WTC11 (cell line): ENCODE measurements around the gene ACYP2. TPM values are rescaled to one million over a fixed set of nuclear protein-coding genes. Genes with fewer than 3 reads are reported as not detected.

Experiments
- ATAC-seq: fragments of 200-7000 bp; cut with Tn5 transposase; 2 replicates; pipeline ENCODE4 v1.10.0; 2021; ENCODE audit warnings: mild to moderate bottlenecking, moderate library complexity
- CTCF ChIA-PET: fragments of 300-600 bp; sonication (Branson Sonifier 250); formaldehyde crosslinking; loops from one replicate; lab custom pipeline; 2021; ENCODE audit warnings: antibody characterized with exemption; lab: Charles Lee
- POLR2A ChIA-PET: fragments of 350-600 bp; sonication (Branson Sonifier 250); formaldehyde crosslinking; loops from one replicate; lab custom pipeline; 2021; ENCODE audit warnings: antibody characterized with exemption; lab: Charles Lee
- DNase-seq: peaks from one replicate; pipeline ENCODE4 v3.0.0; 2021; ENCODE audit warnings: low spot score
- H3K27ac Mint-ChIP-seq: 2 replicates; pipeline ENCODE4 v1.8.0; 2021; ENCODE audit warnings: mixed read lengths
- H3K27me3 Mint-ChIP-seq: 2 replicates; pipeline ENCODE4 v1.8.0; 2021; ENCODE audit warnings: low read depth, mild to moderate bottlenecking, moderate library complexity, mixed read lengths
- H3K36me3 Mint-ChIP-seq: 2 replicates; pipeline ENCODE4 v1.8.0; 2021; ENCODE audit warnings: mixed read lengths
- H3K4me1 Mint-ChIP-seq: 2 replicates; pipeline ENCODE4 v1.8.0; 2022; ENCODE audit warnings: mixed read lengths
- H3K4me3 Mint-ChIP-seq: 2 replicates; pipeline ENCODE4 v1.8.0; 2021; ENCODE audit warnings: mild to moderate bottlenecking, moderate library complexity, mixed read lengths
- H3K9me3 Mint-ChIP-seq: 2 replicates; pipeline ENCODE4 v1.8.0; 2021; ENCODE audit warnings: mixed read lengths
- ATF1 ChIP-seq: sonication (generic); formaldehyde crosslinking; IDR thresholded peaks from 2 replicates; pipeline ENCODE4 v1.8.1; 2023; ENCODE audit warnings: mild to moderate bottlenecking, moderate library complexity, missing genetic modification reagents
- CREB1 ChIP-seq: sonication (generic); formaldehyde crosslinking; IDR thresholded peaks from 2 replicates; pipeline ENCODE4 v1.8.0; 2023; ENCODE audit warnings: mild to moderate bottlenecking, missing genetic modification reagents
- EMX1 ChIP-seq: fragments of 250-450 bp; sonication (Bioruptor Pico); IDR thresholded peaks from 2 replicates; pipeline ENCODE4 v1.8.0; 2021; ENCODE audit warnings: mild to moderate bottlenecking
- FOXP1 ChIP-seq: sonication (generic); formaldehyde crosslinking; IDR thresholded peaks from 2 replicates; pipeline ENCODE4 v1.8.0; 2022; ENCODE audit warnings: missing genetic modification reagents, mild to moderate bottlenecking, moderate library complexity, borderline replicate concordance
- GABPB1 ChIP-seq: sonication (generic); formaldehyde crosslinking; IDR thresholded peaks from 2 replicates; pipeline ENCODE4 v1.8.1; 2023; ENCODE audit warnings: mild to moderate bottlenecking, missing genetic modification reagents
- GTF2I ChIP-seq: fragments of 250-450 bp; sonication (Bioruptor Pico); conservative IDR thresholded peaks from 2 replicates; pipeline ENCODE4 v1.4.0; 2021; ENCODE audit warnings: mild to moderate bottlenecking
- IRF2 ChIP-seq: sonication (generic); formaldehyde crosslinking; IDR thresholded peaks from 2 replicates; pipeline ENCODE4 v1.8.0; 2022; ENCODE audit warnings: low read depth, missing genetic modification reagents, borderline replicate concordance
- MXD4 ChIP-seq: fragments of 250-450 bp; sonication (Bioruptor Pico); IDR thresholded peaks from 2 replicates; pipeline ENCODE4 v1.8.0; 2021; ENCODE audit warnings: mild to moderate bottlenecking, moderate library complexity, borderline replicate concordance
- MYBL2 ChIP-seq: sonication (generic); formaldehyde crosslinking; IDR thresholded peaks from 2 replicates; pipeline ENCODE4 v1.8.1; 2023; ENCODE audit warnings: mild to moderate bottlenecking, moderate library complexity, missing genetic modification reagents
- NR2C2 ChIP-seq: sonication (generic); formaldehyde crosslinking; IDR thresholded peaks from 2 replicates; pipeline ENCODE4 v1.8.0; 2022; ENCODE audit warnings: mild to moderate bottlenecking, missing genetic modification reagents
- SMAD3 ChIP-seq: sonication (generic); formaldehyde crosslinking; IDR thresholded peaks from 2 replicates; pipeline ENCODE4 v1.8.0; 2022; ENCODE audit warnings: missing genetic modification reagents, mild to moderate bottlenecking, borderline replicate concordance
- SOX15 ChIP-seq: fragments of 250-450 bp; sonication (Bioruptor Pico); IDR thresholded peaks from 2 replicates; pipeline ENCODE4 v1.9.0; 2021; ENCODE audit warnings: mild to moderate bottlenecking
- SP1 ChIP-seq: sonication (generic); formaldehyde crosslinking; conservative IDR thresholded peaks from 2 replicates; pipeline ENCODE4 v1.8.1; 2022; ENCODE audit warnings: missing genetic modification reagents
- TEAD4 ChIP-seq: sonication (generic); formaldehyde crosslinking; IDR thresholded peaks from 2 replicates; pipeline ENCODE4 v1.8.0; 2022; ENCODE audit warnings: mild to moderate bottlenecking, missing genetic modification reagents
- TP53 ChIP-seq: sonication (generic); formaldehyde crosslinking; IDR thresholded peaks from 2 replicates; pipeline ENCODE4 v1.8.1; 2023; ENCODE audit warnings: mild to moderate bottlenecking, missing genetic modification reagents
- ZNF121 ChIP-seq: sonication (generic); formaldehyde crosslinking; IDR thresholded peaks from 2 replicates; pipeline ENCODE4 v1.8.0; 2023; ENCODE audit warnings: missing genetic modification reagents
- ZNF232 ChIP-seq: sonication (generic); formaldehyde crosslinking; IDR thresholded peaks from 2 replicates; pipeline ENCODE4 v1.8.0; 2022; ENCODE audit warnings: mild to moderate bottlenecking, missing genetic modification reagents
- ZNF416 ChIP-seq: fragments of 250-450 bp; sonication (Bioruptor Pico); IDR thresholded peaks from 2 replicates; pipeline ENCODE4 v1.9.0; 2021; ENCODE audit warnings: mild to moderate bottlenecking, inconsistent platforms
- ZNF423 ChIP-seq: fragments of 250-450 bp; sonication (Bioruptor Pico); IDR thresholded peaks from 2 replicates; pipeline ENCODE4 v2.1.2; 2022; ENCODE audit warnings: mild to moderate bottlenecking, moderate library complexity
- total RNA-seq: library from RNA; stranded (reverse); gene quantifications from 3 replicates; pipeline ENCODE4 v1.2.3, GENCODE V29; 2021
- TF ChIP-seq, protein P1 (sequence below): sonication (generic); formaldehyde crosslinking; IDR thresholded peaks from 2 replicates; pipeline ENCODE4 v1.8.0; 2023; ENCODE audit warnings: missing genetic modification reagents
- TF ChIP-seq, protein P2 (sequence below): sonication (generic); formaldehyde crosslinking; IDR thresholded peaks from 2 replicates; pipeline ENCODE4 v1.8.1; 2022; ENCODE audit warnings: missing genetic modification reagents, borderline replicate concordance
- TF ChIP-seq, protein P3 (sequence below): sonication (generic); formaldehyde crosslinking; IDR thresholded peaks from 2 replicates; pipeline ENCODE4 v1.8.1; 2022; ENCODE audit warnings: mild to moderate bottlenecking, moderate library complexity, missing genetic modification reagents
- TF ChIP-seq, protein P4 (sequence below): fragments of 250-450 bp; sonication (Bioruptor Pico); IDR thresholded peaks from 2 replicates; pipeline ENCODE4 v1.9.0; 2021; ENCODE audit warnings: mild to moderate bottlenecking

Gene ACYP2
- total RNA-seq, 1 experiment from 2014 or later = 4.4 TPM

DNA sequence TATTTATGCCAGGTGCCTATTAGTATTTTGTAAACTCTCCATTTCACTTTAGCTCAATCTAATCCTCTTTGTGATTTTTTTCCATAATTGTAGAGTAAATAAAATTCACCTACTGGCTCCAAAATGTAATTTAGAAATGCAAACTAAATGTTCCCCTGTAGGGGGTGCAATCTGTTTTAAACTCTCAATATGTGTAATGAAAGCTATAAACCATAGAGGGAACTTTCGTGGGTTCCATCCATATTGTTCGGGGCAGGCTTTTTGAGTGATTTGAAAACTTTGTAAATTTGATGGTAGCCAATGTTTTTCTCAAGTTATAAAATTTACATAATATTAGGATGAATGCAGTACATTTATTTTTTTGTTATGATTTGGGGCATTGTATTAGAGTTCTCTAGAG is 91.2 kb downstream of the ACYP2 start:
- DNase-seq (no peak), ATAC-seq (no peak)
- TF ChIP-seq TEAD4 (CRISPR knock-in tag) (no peak), GTF2I (no peak), EMX1 (CRISPR knock-in tag) (no peak), SP1 (CRISPR knock-in tag) (no peak), ZNF416 (no peak), ZNF121 (no peak), NR2C2 (CRISPR knock-in tag) (no peak), CREB1 (CRISPR knock-in tag) (no peak), ZNF232 (CRISPR knock-in tag) (no peak), IRF2 (CRISPR knock-in tag) (no peak), ATF1 (no peak), MXD4 (no peak), MYBL2 (CRISPR knock-in tag) (no peak)
- TF ChIP-seq, protein P1, sequence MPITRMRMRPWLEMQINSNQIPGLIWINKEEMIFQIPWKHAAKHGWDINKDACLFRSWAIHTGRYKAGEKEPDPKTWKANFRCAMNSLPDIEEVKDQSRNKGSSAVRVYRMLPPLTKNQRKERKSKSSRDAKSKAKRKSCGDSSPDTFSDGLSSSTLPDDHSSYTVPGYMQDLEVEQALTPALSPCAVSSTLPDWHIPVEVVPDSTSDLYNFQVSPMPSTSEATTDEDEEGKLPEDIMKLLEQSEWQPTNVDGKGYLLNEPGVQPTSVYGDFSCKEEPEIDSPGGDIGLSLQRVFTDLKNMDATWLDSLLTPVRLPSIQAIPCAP = no peak
- TF ChIP-seq, protein P2, sequence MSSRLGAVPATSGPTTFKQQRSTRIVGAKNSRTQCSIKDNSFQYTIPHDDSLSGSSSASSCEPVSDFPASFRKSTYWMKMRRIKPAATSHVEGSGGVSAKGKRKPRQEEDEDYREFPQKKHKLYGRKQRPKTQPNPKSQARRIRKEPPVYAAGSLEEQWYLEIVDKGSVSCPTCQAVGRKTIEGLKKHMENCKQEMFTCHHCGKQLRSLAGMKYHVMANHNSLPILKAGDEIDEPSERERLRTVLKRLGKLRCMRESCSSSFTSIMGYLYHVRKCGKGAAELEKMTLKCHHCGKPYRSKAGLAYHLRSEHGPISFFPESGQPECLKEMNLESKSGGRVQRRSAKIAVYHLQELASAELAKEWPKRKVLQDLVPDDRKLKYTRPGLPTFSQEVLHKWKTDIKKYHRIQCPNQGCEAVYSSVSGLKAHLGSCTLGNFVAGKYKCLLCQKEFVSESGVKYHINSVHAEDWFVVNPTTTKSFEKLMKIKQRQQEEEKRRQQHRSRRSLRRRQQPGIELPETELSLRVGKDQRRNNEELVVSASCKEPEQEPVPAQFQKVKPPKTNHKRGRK (CRISPR knock-in tag) = no peak
- TF ChIP-seq, protein P3, sequence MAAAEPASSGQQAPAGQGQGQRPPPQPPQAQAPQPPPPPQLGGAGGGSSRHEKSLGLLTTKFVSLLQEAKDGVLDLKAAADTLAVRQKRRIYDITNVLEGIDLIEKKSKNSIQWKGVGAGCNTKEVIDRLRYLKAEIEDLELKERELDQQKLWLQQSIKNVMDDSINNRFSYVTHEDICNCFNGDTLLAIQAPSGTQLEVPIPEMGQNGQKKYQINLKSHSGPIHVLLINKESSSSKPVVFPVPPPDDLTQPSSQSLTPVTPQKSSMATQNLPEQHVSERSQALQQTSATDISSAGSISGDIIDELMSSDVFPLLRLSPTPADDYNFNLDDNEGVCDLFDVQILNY (CRISPR knock-in tag) = no peak
- TF ChIP-seq, protein P4, sequence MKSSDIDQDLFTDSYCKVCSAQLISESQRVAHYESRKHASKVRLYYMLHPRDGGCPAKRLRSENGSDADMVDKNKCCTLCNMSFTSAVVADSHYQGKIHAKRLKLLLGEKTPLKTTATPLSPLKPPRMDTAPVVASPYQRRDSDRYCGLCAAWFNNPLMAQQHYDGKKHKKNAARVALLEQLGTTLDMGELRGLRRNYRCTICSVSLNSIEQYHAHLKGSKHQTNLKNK (CRISPR knock-in tag) = no peak
- peaks cover 4% of the 10 kb centered on the region for H3K9me3 Mint-ChIP-seq
- no peak overlapping the region for H3K4me3 Mint-ChIP-seq
- H3K27ac Mint-ChIP-seq = no peak overlapping the region
- H3K36me3 Mint-ChIP-seq = no peaks in the 10 kb centered on the region
- no peaks in the 10 kb centered on the region for H3K27me3 Mint-ChIP-seq
- peaks cover 11% of the 10 kb centered on the region for H3K4me1 Mint-ChIP-seq
- ChIA-PET POLR2A (no interaction called here), CTCF (interaction anchor here (0.5 to 1.2 kb wide), 6 partner anchors 8 to 296 kb away, joined by 3 to 6 read pairs (median 3); no protein-coding TSS in a partner anchor)

DNA sequence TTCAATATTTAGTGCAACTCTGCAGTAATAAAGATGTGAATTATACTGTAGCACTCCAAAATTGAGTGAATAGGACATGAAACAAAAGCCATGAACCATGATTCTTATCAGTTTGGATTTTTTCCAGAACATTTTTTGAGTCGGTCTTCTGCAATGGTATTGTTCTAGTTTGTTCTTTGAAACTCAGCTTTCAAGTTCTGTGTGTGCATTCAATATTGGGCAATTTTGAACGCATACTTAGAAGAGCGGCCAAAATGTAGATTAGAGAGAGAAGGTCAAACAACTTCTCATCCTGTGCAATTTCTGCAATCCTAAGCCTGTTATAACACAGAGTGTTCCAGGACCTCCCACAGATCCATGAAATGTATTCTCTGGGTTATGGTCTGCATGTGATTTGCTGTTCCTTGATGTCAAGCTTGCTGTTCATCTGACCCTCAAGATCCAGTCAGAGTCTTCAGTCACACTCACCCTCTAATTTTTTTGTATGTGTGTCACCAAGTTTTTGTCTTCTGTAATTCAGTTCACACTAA is 92.3 kb downstream of the ACYP2 start:
- POLR2A ChIA-PET = no interaction called here
- no peak for DNase-seq
- CTCF ChIA-PET = interaction anchor here (0.7 kb wide), 1 partner anchor 121 kb away, joined by 3 read pairs; no protein-coding TSS in a partner anchor
- no peaks in the 10 kb centered on the region for H3K36me3 Mint-ChIP-seq
- peaks cover 4% of the 10 kb centered on the region for H3K9me3 Mint-ChIP-seq
- H3K27me3 Mint-ChIP-seq = no peaks in the 10 kb centered on the region
- H3K27ac Mint-ChIP-seq = no peak overlapping the region
- H3K4me1 Mint-ChIP-seq = peaks cover 11% of the 10 kb centered on the region
- H3K4me3 Mint-ChIP-seq = no peak overlapping the region
- no peak for ATAC-seq
- TF ChIP-seq GABPB1 (peak; percentile 55; the same call in 1 of the 2 replicates), FOXP1 (no peak)

DNA sequence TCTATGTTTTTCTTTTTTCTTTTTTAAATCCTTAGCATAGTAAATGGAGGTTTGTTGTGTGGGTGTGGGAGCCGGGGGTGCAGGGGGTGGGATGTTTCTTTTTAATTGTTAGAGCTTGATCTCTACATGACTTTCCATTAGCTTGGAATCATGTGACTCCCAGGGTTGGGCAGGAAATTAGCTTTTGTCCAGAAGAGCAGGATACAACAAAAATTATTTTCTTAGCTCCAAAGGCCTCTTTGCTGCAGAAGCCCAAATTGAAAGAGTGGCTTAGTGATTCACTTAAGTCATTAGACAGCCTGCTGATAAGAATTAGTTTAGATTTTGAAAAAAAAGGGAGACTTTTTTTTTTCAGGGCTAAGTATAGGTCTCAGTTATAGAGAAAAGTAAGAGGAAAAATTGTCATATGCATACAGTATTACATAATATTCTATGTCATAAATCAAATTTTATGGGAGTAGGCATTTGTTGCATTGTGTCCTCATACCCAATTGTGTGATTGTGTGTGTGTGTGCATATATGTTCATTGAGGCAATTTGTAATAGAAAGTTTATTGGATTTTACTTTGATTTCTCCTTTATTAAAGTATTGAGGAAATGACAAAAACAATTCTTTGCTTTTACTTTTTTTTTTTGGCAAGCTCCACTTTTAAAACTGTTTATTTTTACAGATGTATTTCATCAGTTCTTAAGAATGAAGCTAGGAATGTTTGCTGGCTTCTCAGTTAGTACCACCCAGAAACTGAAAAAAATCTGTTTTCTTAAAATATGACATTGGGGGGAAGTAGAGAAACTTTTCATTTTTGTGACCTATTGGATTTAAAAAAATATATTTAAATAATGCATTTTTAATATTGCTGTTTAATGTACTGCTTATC is 93.2 kb downstream of the ACYP2 start:
- CTCF ChIA-PET = interaction anchor here (0.7 kb wide), 2 partner anchors 32 to 120 kb away, joined by 3 read pairs; no protein-coding TSS in a partner anchor
- no peak for DNase-seq
- Mint-ChIP-seq H3K27ac (no peak overlapping the region), H3K4me1 (peaks cover 11% of the 10 kb centered on the region), H3K9me3 (peaks cover 8% of the 10 kb centered on the region), H3K4me3 (no peak overlapping the region), H3K36me3 (no peaks in the 10 kb centered on the region), H3K27me3 (no peaks in the 10 kb centered on the region)
- ATAC-seq = no peak
- POLR2A ChIA-PET = no interaction called here
- TF ChIP-seq TP53 (CRISPR knock-in tag) = no peak
- TF ChIP-seq ZNF423 (CRISPR knock-in tag) = no peak
- no peak for TF ChIP-seq SMAD3
- no peak for TF ChIP-seq GABPB1
- TF ChIP-seq TEAD4 (CRISPR knock-in tag) = no peak
- no peak for TF ChIP-seq SOX15 (CRISPR knock-in tag)
